Renal pelvis (tissue), 4 donors: ENCODE results near the gene TTC1. TPM values are rescaled to one million over a fixed set of nuclear protein-coding genes. Genes with fewer than 3 reads are reported as not detected.
"Not testable (repeated sequence)": the region's sequence is repeated elsewhere in the genome, so short reads cannot be mapped to it uniquely, and the experiment has no call there.

Experiments
- DNase-seq: peaks from one replicate; pipeline ENCODE4 v3.0.0-alpha.2; 2013
- polyA plus RNA-seq, 3 donors: library from polyadenylated mRNA; unstranded; fragments of 120-200 nt; gene quantifications; one replicate each; pipeline ENCODE4 v1.2.1, GENCODE V29; 2013; ENCODE audit not compliant: insufficient read length in 3 of 3

TTC1 gene
- polyA plus RNA-seq, 3 donors, result 54.8 to 62.1 (median 57.2) TPM

- DNase-seq, result peak; percentile 73
Measured at GRCh38 chr5:159987031-159987674, 21.8 kb upstream of the TTC1 start.

GRCh38 chr5:159990506-159990905 is 18.4 kb upstream of the TTC1 start:
- no peak for DNase-seq

- no peak for DNase-seq
Measured at GRCh38 chr5:159992566-159992965, 16.4 kb upstream of the TTC1 start.

GRCh38 chr5:159993194-159993593 is 15.7 kb upstream of the TTC1 start:
- no peak for DNase-seq

- no peak for DNase-seq
Measured at GRCh38 chr5:159995907-159996306, 13.0 kb upstream of the TTC1 start.

- no peak for DNase-seq
Measured at GRCh38 chr5:160001457-160001856, 7.5 kb upstream of the TTC1 start.

- peak; percentile 26 for DNase-seq
Measured at GRCh38 chr5:160007514-160007913, 1.4 kb upstream of the TTC1 start.

GRCh38 chr5:160008529-160008876 is 436 bp upstream of the TTC1 start:
- DNase-seq, result not testable (repeated sequence)

- DNase-seq, result no peak
Measured at GRCh38 chr5:160009591-160009989, 651 bp downstream of the TTC1 start.

- no peak for DNase-seq
Measured at GRCh38 chr5:160011471-160011870, 2.5 kb downstream of the TTC1 start.

GRCh38 chr5:160014197-160014596 is 5.3 kb downstream of the TTC1 start:
- not testable (repeated sequence) for DNase-seq

GRCh38 chr5:160018945-160019625 is 10.1 kb downstream of the TTC1 start:
- DNase-seq, result no peak

GRCh38 chr5:160020266-160020770 is 11.4 kb downstream of the TTC1 start:
- DNase-seq, result no peak

- DNase-seq, result no peak
Measured at GRCh38 chr5:160020964-160021363, 12.0 kb downstream of the TTC1 start.

- peak; percentile 64 for DNase-seq
Measured at GRCh38 chr5:160021831-160022446, 13.0 kb downstream of the TTC1 start.

- no peak for DNase-seq
Measured at GRCh38 chr5:160023007-160023907, 14.3 kb downstream of the TTC1 start.

GRCh38 chr5:160023908-160024630 is 15.1 kb downstream of the TTC1 start:
- no peak for DNase-seq

GRCh38 chr5:160029004-160029403 is 20.1 kb downstream of the TTC1 start:
- no peak for DNase-seq

- DNase-seq, result no peak
Measured at GRCh38 chr5:160029540-160030139, 20.7 kb downstream of the TTC1 start.

GRCh38 chr5:160030631-160031377 is 21.9 kb downstream of the TTC1 start:
- peak; percentile 37 for DNase-seq
